Measurements from ENCODE around the gene COL4A2.
"Not testable (repeated sequence)": the region's sequence is repeated elsewhere in the genome, so short reads cannot be mapped to it uniquely, and the experiment has no call there.

The COL4A2 gene

GRCh38 chr13:110523180-110523579 lies 216.1 kb downstream of the COL4A2 start:
- FAIRE-seq: no peak

- FAIRE-seq: no peak
Measured at GRCh38 chr13:110523838-110524540, 216.9 kb downstream of the COL4A2 start.

DNA sequence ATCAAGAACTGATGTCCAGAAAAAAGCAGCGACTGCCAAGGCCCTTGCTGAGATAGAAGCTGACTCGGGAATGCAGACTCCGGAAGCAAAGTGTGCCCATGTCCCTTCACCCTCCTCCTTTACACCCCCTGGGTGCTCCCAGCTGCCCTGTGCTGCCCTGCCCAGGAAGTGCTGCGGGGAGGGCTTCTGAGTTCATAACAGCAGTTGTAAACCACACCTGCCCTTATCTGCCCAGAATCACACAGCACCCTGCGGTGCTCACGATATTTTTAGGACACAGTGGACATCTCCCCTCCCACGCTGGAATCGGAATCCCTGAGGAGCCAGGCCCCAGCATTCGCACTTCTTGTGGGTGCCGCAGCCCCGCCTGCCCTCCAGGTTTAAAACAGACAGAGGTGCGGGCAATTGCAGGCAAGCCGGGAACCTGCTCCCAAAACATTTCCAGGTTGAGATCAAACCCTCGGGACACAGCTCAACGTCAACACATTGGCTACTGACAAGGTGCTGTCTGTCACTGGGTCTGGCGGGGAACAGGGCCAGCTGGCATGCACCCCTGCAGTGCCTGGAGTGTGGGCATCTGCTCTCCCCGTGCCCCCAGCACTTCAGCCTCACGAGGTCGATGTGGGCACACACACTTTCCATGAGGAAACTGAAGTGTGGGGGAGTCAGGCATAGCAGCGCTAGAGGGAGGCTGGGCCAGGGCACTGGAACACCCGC lies 217.6 kb downstream of the COL4A2 start:
- FAIRE-seq: no peak

DNA sequence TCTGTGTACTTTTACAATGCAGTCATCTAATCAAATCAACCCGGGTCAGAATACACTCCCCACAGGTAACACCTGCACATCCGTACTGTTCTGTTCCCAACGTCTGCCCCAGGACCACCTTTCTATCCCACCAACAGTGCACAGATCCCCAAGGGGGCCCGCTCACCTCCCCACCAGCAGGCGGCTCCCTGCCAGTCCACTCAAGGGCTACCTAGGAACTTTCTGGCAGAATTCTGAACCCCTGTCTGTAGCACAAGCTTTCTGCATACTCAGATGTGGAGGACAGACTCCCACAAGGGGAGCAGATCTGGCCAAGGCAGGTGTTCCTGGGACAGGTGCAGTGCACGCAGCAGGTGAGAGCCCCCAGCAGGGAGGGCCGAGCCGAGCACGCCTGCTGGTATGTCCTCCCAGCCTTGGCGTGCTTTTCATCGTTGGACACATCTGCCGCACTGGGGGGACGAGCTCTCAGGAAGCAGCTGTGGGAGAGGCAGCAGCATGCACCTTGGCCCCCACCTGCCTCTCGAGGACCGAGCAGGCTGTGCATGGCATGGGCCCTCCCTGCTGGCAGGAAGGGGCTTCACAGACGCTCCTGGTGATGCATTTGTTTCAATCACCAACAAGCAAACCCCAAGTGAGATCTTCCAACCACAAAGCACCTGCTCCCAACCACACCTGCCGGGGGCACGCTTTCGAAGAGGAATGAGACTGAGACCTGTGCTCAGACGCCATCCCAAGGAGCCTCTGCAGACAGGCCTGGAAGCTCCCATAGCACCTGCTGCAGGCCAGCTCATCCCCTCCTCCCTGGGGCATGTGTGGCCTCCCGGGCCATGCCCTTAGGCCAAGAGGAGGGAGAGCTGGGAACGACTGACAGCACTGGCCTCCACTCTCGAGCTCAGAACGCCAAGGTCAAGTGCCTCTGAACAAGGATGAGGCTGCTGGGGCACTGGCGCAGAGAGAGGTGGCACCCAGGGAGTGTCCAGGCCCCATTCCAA lies 218.5 kb downstream of the COL4A2 start:
- no peak for FAIRE-seq

DNA sequence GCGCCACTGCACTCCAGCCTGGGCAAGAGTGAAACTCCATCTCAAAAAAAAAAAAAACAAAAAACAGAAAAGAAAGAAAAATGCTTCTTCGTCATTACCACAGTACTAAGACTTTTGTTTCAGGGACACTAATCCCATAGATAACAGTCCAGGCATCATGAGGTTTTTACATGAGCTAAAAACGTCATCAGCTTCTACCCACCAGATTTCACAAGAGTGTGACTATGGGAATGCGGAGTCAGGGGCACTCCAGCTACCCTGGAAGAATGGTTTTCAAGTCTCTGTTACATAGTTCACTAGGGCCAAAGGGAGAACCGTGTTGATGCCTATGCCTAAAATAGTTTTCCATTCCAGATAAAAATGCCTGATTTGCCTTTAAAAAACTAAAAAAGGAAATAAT lies 221.3 kb downstream of the COL4A2 start:
- no peak for FAIRE-seq

DNA sequence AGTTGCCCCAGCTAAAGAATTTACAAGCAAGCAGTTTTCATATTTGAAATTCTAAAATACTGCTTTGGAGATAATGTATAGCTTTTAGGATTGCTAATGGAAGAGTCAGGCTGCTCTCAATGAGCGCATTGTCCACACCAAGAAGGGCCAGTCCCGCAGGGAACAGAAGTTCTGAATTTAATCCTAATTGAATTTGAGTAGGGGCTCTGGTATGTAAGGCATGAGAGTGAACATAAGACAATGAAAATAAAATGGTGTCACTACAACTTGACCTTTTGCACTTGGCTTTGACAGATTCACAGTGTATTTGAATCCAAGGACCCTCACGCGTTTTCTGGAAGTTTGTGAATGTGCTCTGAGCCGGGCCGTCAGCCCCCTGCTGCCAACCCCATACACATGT lies 221.8 kb downstream of the COL4A2 start:
- no peak for FAIRE-seq

GRCh38 chr13:110529522-110530311 lies 222.6 kb downstream of the COL4A2 start:
- no peak for FAIRE-seq

- FAIRE-seq: no peak
Measured at GRCh38 chr13:110531100-110531499, 224.0 kb downstream of the COL4A2 start.

DNA sequence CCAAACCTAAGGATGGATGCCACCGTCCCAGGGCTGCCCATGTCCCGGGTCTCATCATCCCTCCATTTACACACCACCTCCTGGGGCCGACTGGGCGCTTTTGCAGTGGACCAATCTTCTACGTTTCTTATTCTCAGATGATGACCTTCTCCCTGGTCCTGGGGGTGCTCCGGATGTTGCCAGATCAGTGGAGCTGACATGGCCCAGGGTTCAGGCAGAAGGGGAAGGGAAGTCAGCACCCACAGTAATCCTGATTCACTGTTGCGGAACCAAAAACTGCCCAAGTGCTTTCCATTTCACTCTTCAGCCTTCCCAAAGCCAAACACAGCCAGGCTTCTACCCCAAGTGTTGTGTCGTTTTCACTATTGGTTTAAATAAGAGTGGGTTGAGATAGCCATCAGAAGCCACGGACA lies 224.6 kb downstream of the COL4A2 start:
- no peak for FAIRE-seq

DNA sequence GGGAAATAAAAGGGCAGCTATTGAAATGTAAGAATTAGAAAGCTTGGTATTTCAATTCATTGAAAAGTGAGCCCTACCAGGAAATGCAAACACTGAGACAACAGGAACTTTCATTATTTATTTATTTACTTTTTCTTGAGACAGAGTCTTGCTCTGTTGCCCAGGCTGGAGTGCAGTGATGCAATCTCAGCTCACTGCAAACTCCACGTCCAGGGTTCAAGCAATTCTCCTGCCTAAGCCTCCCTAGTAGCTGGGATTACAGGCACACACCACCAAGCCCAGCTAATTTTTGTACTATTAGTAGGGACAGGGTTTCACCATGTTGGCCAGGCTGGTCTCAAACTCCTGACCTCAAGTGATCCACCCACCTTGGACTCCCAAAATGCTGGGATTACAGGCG lies 225.2 kb downstream of the COL4A2 start:
- FAIRE-seq: not testable (repeated sequence)

- no peak for FAIRE-seq
Measured at GRCh38 chr13:110533771-110534670, 226.9 kb downstream of the COL4A2 start.

DNA sequence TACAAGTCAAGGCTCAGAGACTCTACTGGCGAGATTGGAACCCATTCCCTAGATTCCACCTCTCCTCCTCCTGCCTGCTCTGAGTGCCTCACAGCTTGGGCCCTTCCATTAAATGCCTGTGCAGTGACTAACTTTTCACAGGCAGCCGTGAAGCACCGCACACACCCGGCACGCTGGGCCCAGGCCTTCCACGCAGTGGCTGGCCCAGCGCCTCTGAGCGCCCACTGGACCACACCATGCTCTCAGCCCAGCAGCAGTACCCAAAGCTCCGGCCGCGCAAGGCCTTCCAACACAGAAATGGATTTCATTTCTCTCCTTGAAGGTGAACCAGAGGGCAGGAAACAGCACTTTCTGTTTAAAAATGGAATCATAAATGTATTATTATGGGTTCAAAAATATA lies 228.4 kb downstream of the COL4A2 start:
- no peak for FAIRE-seq

DNA sequence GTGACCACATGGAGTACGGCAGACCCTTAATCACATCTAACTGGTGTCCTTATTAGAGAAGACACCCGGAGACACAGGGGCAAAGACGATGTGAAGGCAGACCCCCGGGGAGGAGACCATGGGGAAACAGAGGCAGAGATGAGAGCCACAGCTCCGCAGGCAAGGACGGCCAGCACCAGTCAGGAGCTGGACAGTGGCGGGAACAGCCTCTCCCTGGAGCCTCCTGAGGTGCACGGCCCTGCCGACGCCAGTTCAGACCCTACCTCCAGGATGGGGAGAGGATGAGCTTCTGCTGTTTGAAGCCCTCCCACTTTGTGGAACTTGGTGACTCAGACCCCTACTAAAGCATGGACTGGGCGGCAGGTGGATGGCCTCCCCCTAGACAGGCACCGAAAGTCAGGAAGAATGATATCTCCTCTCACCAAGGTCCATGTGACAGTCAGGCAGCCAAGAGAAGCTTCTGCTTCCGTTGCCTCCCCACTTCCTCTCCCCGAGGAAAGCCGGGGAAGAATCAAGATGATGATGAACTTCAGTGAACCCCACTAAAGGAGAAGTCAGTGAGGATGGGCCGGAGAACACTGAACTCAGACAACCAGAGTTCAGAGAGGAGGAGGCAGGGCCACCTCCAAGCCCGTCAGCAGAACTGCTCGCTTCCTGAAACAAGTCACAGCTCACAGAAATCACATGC lies 229.1 kb downstream of the COL4A2 start:
- FAIRE-seq: no peak

GRCh38 chr13:110538632-110539031 lies 231.5 kb downstream of the COL4A2 start:
- FAIRE-seq: no peak

GRCh38 chr13:110539894-110540293 lies 232.8 kb downstream of the COL4A2 start:
- no peak for FAIRE-seq

GRCh38 chr13:110540871-110541525 lies 233.9 kb downstream of the COL4A2 start:
- FAIRE-seq: no peak

GRCh38 chr13:110541526-110541920 lies 234.4 kb downstream of the COL4A2 start:
- FAIRE-seq: no peak

- no peak for FAIRE-seq
Measured at GRCh38 chr13:110542169-110542796, 235.2 kb downstream of the COL4A2 start.

DNA sequence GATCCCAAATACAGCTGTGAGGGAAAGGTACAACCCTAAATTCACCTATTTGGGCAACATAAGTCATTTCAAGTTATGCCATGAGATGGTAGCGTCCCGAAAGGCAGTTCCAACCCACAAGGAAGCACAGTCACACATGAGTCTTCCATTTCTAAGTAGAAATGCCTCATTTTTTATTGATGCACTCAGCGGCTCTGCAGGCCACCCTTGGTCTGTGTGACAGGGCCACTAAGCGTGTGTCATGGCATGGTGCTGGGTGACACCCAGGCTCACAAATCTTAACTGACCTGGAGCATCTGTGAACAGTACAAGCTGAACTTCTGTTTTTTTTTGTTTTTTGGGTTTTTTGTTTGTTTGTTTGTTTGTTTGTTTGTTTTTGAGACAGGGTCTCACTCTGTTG lies 239.3 kb downstream of the COL4A2 start:
- no peak for FAIRE-seq

DNA sequence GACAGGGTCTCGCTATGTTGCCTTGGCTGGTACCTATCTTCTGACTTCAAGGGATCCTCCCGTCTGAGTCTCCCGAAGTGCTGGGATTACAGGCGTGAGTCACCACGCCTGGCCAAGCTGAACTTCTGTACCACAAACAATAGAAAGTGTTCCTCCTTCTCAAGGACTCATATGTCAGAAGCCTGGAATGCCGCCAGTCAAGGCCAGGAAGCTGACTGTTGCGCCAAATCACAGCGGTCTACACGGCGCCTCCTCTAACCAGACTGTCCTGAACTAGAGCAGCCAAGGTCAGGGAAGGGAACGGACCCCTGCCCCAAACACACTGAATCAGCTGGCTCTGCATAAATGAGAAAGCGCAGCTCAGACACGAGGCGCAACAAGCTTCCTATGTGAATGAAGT lies 239.8 kb downstream of the COL4A2 start:
- FAIRE-seq: no peak

All from islet of Langerhans (tissue), 1 donor.